Epithelial cell of proximal tubule (primary cell): Measurements from ENCODE around the gene PDE6B. TPM values are rescaled to one million over a fixed set of nuclear protein-coding genes. Genes with fewer than 3 reads are reported as not detected.
A peak's percentile ranks its signal among the peaks of the same experiment; 100 is the strongest.

ENCODE experiments used
- DNase-seq: peaks from one replicate; pipeline ENCODE4 v3.0.0-alpha.2; 2011; ENCODE audit warnings: low read depth
- H3K4me3 ChIP-seq: 2 replicates; pipeline ENCODE4 v1.5.1; 2011; ENCODE audit warnings: low read depth, mild to moderate bottlenecking, low read length
- total RNA-seq: library from RNA; depleted of rRNA; stranded (reverse); fragments of >200 nt; gene quantifications from 2 replicates; pipeline ENCODE4 v1.2.3, GENCODE V29; 2015
- TF ChIP-seq, protein P1 (sequence below): conservative IDR thresholded peaks from 2 replicates; pipeline ENCODE4 v1.5.1; 2012; ENCODE audit warnings: low read depth, mild to moderate bottlenecking, low read length

PDE6B gene
- total RNA-seq, 1 donor from 2014 or later, result 5.7 TPM

DNA sequence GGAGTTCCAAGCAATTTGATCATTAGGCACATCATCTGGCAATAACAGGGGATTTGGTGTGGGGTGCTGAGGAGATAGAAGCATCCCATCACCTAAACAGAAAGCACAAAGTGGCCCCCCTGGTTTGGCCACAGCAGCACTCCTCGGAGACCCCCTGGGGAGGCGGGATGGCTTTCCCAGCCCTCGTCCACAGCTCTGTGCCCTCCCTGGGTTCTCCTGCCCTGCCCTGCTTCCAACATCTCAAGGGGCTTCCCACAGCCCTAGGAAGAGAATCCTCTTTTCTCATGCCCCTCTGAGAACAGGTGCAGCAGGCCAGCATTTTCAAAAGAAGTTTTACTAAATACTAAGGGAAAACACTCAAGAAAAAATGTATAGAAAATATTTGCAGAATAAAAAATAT, 35.9 kb downstream of the PDE6B start:
- DNase-seq, result no peak
- TF ChIP-seq, protein P1, sequence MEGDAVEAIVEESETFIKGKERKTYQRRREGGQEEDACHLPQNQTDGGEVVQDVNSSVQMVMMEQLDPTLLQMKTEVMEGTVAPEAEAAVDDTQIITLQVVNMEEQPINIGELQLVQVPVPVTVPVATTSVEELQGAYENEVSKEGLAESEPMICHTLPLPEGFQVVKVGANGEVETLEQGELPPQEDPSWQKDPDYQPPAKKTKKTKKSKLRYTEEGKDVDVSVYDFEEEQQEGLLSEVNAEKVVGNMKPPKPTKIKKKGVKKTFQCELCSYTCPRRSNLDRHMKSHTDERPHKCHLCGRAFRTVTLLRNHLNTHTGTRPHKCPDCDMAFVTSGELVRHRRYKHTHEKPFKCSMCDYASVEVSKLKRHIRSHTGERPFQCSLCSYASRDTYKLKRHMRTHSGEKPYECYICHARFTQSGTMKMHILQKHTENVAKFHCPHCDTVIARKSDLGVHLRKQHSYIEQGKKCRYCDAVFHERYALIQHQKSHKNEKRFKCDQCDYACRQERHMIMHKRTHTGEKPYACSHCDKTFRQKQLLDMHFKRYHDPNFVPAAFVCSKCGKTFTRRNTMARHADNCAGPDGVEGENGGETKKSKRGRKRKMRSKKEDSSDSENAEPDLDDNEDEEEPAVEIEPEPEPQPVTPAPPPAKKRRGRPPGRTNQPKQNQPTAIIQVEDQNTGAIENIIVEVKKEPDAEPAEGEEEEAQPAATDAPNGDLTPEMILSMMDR, result no peak
- H3K4me3 ChIP-seq, result no peak overlapping the region

DNA sequence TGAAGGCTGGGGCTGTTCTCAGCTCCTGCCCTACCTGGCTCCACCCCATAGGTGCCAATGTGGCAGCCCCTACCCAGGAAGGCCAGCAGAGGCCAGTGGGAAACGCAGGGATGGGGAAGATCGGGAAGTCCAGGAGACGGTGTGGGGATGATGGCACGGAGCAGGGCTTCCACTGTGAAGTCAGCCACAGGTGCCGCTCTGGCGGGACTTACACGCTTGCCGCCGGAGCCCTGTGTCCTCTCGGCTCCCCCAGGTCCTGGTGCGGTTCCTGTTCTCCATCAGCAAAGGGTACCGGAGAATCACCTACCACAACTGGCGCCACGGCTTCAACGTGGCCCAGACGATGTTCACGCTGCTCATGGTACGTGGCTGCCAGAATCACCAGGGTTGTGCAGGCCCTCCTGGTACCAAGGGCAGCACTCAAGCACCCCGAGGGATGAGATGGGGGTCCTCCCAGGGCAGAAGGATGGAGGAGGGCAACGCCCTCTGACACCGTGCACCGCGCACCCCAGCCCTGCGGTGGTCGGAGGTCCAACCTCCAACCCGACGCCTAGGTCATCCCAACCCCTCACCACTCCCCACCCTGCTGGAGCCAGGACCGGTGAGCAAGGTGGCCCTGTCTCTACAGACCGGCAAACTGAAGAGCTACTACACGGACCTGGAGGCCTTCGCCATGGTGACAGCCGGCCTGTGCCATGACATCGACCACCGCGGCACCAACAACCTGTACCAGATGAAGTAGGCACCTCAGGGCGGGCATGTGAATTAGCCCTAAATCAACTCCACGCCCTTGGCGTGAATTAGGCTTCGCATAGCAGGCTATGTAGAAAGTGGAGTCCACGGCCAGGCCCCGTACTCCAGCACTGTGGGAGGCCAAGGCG, 36.7 kb downstream of the PDE6B start:
- TF ChIP-seq, protein P1, result no peak
- no peak for DNase-seq

DNA sequence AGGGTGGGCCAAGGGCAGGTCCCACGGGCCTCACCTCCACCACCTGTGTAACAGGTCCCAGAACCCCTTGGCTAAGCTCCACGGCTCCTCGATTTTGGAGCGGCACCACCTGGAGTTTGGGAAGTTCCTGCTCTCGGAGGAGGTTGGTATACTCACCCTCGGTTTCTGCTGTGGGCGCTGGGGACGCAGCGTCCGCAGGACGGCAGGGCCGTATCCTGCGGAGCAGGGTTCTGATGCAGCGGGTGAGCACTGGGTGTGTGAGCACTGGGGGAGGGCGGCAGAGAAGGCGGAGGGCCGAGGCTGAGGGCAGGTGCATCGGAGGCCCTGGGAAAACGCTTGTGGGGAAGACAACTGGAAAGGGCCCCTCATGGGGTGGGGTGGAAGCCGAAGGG, 37.7 kb downstream of the PDE6B start:
- peak overlapping the region; percentile 67 for H3K4me3 ChIP-seq
- DNase-seq, result no peak
- TF ChIP-seq, protein P1, result no peak

More for the DNA sequence above, 36.7 kb downstream of the PDE6B start:
- no peak overlapping the region for H3K4me3 ChIP-seq

DNA sequence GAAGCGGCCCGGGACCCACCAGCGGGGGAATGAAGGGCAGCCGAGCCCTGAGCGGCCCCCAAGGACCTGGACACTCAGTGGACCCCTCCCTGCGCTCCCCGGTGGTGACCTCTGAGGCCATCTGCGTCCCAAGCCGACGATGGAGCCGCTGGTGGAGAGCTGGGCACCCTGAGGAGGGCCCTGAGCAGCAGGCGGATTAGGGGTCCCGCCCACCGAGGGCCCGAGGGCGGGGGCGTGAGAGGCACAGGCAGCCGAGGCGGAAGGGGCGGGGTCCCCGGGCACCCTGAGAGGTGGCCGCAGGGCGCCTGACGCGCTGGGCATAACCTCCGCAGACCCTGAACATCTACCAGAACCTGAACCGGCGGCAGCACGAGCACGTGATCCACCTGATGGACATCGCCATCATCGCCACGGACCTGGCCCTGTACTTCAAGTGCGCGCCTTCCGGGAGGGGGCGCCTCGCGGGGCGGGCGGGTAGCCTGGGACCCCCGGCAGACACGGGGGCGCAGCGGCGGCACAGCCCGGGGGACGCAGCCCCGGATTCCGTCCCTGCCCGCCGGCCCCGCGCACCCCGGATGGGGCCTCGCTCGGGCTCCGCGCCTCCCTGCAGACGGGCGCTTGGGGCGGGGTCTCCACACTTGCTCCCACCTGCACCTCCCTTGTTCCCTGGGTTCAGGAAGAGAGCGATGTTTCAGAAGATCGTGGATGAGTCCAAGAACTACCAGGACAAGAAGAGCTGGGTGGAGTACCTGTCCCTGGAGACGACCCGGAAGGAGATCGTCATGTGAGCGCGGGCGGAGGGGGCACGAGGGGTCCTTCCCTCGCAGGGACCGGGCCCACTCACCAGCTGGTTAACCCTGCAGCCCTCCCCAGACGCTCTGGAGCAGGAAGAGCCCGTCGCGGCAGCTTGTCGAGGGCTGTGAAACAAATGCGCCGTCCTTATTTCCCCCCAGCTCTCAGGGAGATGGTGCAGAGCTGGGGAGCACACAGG, 38.4 kb downstream of the PDE6B start:
- no peak for DNase-seq
- H3K4me3 ChIP-seq, result peak overlapping the region; percentile 67

DNA sequence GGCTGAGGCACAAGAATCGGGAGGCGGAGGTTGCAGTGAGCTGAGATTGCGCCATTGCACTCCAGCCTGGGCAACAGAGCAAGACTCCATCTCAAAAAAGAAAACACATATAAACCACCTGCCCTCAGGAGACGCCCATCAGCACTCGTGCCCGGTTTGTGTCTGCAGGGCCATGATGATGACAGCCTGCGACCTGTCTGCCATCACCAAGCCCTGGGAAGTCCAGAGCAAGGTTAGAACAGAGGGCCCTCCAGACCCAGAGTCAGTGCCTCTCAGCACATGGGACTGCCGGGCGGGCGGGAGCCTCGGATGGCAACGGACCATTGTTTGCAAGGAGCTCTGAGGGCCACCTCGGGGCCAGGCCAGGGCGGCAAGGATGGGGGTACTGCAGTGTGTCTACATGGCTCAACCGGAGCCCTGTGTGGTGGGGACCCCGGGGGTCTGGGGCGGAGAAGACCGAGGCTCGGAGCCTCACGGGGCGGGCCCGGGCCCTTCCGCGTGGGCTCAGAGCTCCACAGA, 39.4 kb downstream of the PDE6B start:
- no peak overlapping the region for H3K4me3 ChIP-seq
- DNase-seq, result no peak
- TF ChIP-seq, protein P1, result no peak

More for the DNA sequence above, 38.4 kb downstream of the PDE6B start:
- TF ChIP-seq, protein P1, result no peak

DNA sequence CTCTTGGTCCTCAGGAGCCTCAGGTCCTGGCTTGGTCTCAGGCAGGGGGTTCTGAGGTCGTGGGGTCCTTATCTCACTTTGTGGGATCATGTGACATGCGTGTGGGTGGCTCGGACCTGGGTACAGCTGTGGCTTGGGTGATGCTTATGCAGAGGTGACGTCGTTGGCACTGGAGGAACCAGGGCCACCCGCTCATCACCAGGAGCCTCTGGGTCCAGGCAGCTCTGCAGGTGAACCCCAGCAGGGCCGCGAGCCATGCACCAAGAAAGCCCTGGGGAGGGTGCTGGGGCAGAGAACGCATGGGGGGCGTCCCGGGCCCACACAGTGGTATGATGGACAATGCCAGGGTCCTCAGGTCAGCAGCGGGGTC, 40.0 kb downstream of the PDE6B start:
- TF ChIP-seq, protein P1, result no peak

More for the DNA sequence above, 40.0 kb downstream of the PDE6B start:
- no peak overlapping the region for H3K4me3 ChIP-seq
- DNase-seq, result no peak
